GM21515 (cell line): ENCODE measurements around the gene ZBTB7B.
A peak's percentile ranks its signal among the peaks of the same experiment; 100 is the strongest.

Experiments
- ATAC-seq: cut with Tn5 transposase; IDR thresholded peaks from one replicate; pipeline ENCODE4 v1.9.1; 2021; ENCODE audit not compliant: unreplicated experiment

ZBTB7B gene

GRCh38 chr1:155001675-155002463, 733 bp upstream of the ZBTB7B start:
- peak; percentile 49 for ATAC-seq

GRCh38 chr1:155003227-155003765, 694 bp downstream of the ZBTB7B start:
- ATAC-seq = no peak

GRCh38 chr1:155003766-155004351, 1.3 kb downstream of the ZBTB7B start:
- no peak for ATAC-seq

- no peak for ATAC-seq
These were observed 1.9 kb downstream of the ZBTB7B start for GRCh38 chr1:155004352-155005075.

- ATAC-seq = no peak
These were observed 2.7 kb downstream of the ZBTB7B start for GRCh38 chr1:155005076-155006011.

GRCh38 chr1:155006601-155007101, 4.0 kb downstream of the ZBTB7B start:
- ATAC-seq = no peak

GRCh38 chr1:155007251-155007828, 4.7 kb downstream of the ZBTB7B start:
- no peak for ATAC-seq

- ATAC-seq = no peak
These were observed 5.7 kb downstream of the ZBTB7B start for GRCh38 chr1:155008015-155008941.

GRCh38 chr1:155009221-155009711, 6.7 kb downstream of the ZBTB7B start:
- no peak for ATAC-seq

GRCh38 chr1:155009742-155010141, 7.1 kb downstream of the ZBTB7B start:
- no peak for ATAC-seq

GRCh38 chr1:155010211-155010918, 7.8 kb downstream of the ZBTB7B start:
- no peak for ATAC-seq

GRCh38 chr1:155011004-155011416, 8.4 kb downstream of the ZBTB7B start:
- ATAC-seq = no peak

GRCh38 chr1:155011437-155012025, 8.9 kb downstream of the ZBTB7B start:
- no peak for ATAC-seq

- ATAC-seq = no peak
These were observed 9.5 kb downstream of the ZBTB7B start for GRCh38 chr1:155012026-155012546.

- ATAC-seq = no peak
These were observed 10.4 kb downstream of the ZBTB7B start for GRCh38 chr1:155012776-155013602.

- no peak for ATAC-seq
These were observed 11.0 kb downstream of the ZBTB7B start for GRCh38 chr1:155013632-155014031.
